Vagina (tissue), 2 donors: ENCODE measurements around the gene PTPRN2. TPM values are rescaled to one million over a fixed set of nuclear protein-coding genes. Genes with fewer than 3 reads are reported as not detected.

Experiments used
- DNase-seq, 2 donors: peaks; one replicate each; pipeline ENCODE4 v3.0.0-alpha.2; 2017; ENCODE audit errors: extremely low spot score in 2 of 2
- H3K27ac ChIP-seq: fragments of 200-600 bp; sonication (generic); one replicate; pipeline ENCODE4 v1.5.1; 2019
- H3K27me3 ChIP-seq: fragments of 200-600 bp; sonication (generic); one replicate; pipeline ENCODE4 v1.5.1; 2019
- H3K36me3 ChIP-seq, 2 donors: fragments of 200-600 bp; sonication (generic); one replicate each; pipeline ENCODE4 v1.5.1; 2017 to 2019
- H3K4me1 ChIP-seq: fragments of 200-600 bp; sonication (generic); one replicate; pipeline ENCODE4 v1.5.1; 2019
- H3K4me3 ChIP-seq, 2 donors: fragments of 200-600 bp; sonication (generic); 1 replicate in 1 of 2; 2 replicates in 1 of 2; pipeline ENCODE4 v1.5.1; 2016 to 2019
- H3K9me3 ChIP-seq: fragments of 200-600 bp; sonication (generic); one replicate; pipeline ENCODE4 v1.5.1; 2019
- POLR2A ChIP-seq, 2 donors: fragments of 450-650 bp; IDR thresholded peaks; one replicate each; pipeline ENCODE4 v1.6.1; 2017; ENCODE audit warnings: antibody characterized with exemption in 2 of 2, mild to moderate bottlenecking in 2 of 2, moderate library complexity in 2 of 2
- POLR2AphosphoS5 ChIP-seq, 2 donors: sonication (generic); formaldehyde crosslinking; IDR thresholded peaks; one replicate each; pipeline ENCODE4 v1.9.0; 2017; ENCODE audit warnings: antibody characterized with exemption in 2 of 2, mild to moderate bottlenecking in 2 of 2, low read depth in 1 of 2; ENCODE audit not compliant: insufficient read depth in 1 of 2
- intact Hi-C: fragments of 100-400 bp; cut with DNase I; formaldehyde crosslinking; loops from one replicate; pipeline ENCODE4 v1.15.1; 2023
- total RNA-seq: library from RNA; depleted of rRNA; stranded (reverse); fragments of >200 nt; gene quantifications from one replicate; pipeline ENCODE4 v1.2.3, GENCODE V29; 2016
- TF ChIP-seq, protein P1 (sequence below), 3 experiments: fragments of 450-650 bp in 2 of 3; fragments of 200-600 bp in 1 of 3; sonication (generic) in 1 of 3; IDR thresholded peaks; one replicate each; pipeline ENCODE4 v1.5.1; 2017 to 2019; ENCODE audit warnings: antibody characterized with exemption in 3 of 3, mild to moderate bottlenecking in 2 of 3, moderate library complexity in 2 of 3

Gene PTPRN2
- total RNA-seq, 1 donor from 2014 or later, result 7.4 TPM

DNA sequence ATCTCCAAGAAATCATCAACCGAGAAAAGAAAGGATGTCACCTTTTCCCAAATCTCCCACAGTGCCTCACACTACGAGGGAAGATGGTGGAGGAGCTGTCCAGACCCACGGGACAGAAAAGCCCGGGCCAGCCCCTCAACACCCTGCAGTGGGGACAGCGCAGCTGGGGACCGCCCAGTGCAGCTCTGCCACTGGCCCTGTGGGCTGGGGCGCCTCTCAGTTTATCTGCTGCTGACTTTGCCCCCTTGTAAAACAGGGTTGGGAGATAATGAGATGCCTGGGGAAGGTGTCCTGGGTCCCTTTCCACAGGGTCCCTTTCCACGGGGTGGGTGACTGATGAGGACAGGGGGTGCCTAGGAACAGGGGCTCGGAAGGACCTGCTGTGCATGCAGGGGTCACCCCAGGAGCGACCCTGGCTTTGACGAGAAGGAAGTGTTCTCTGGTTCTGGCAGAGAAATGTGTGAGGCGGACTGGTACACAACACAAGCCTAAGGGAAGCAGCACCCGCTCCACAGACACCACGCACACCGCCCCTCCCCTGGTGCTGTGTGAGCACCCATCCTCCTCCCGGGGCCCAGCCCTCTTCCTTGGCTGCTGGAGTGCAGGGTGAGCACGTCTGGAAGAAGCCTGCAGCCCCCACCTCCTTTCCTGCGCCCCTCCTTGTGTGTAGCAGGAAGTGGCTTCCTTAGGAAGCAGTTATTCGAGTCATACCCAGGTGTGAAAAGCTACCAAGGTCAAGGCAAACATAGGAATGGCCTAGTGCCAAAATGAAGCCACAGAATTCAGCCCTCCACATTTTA, 911.0 kb downstream of the PTPRN2 start:
- Histone ChIP-seq H3K9me3 (no peaks in the 10 kb centered on the region), H3K4me1 (no peaks in the 10 kb centered on the region), H3K27ac (no peak overlapping the region), H3K36me3 (no peaks in the 10 kb centered on the region), H3K4me3 (no peak overlapping the region), H3K27me3 (no peaks in the 10 kb centered on the region)
- peak in 1 of 2 donors; percentile 61 for DNase-seq
- TF ChIP-seq, protein P1, sequence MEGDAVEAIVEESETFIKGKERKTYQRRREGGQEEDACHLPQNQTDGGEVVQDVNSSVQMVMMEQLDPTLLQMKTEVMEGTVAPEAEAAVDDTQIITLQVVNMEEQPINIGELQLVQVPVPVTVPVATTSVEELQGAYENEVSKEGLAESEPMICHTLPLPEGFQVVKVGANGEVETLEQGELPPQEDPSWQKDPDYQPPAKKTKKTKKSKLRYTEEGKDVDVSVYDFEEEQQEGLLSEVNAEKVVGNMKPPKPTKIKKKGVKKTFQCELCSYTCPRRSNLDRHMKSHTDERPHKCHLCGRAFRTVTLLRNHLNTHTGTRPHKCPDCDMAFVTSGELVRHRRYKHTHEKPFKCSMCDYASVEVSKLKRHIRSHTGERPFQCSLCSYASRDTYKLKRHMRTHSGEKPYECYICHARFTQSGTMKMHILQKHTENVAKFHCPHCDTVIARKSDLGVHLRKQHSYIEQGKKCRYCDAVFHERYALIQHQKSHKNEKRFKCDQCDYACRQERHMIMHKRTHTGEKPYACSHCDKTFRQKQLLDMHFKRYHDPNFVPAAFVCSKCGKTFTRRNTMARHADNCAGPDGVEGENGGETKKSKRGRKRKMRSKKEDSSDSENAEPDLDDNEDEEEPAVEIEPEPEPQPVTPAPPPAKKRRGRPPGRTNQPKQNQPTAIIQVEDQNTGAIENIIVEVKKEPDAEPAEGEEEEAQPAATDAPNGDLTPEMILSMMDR (IDR thresholded peaks at IDR 0.05), result no peak
- no peak for TF ChIP-seq POLR2A (IDR thresholded peaks at IDR 0.05)
- no peak for TF ChIP-seq POLR2AphosphoS5 (IDR thresholded peaks at IDR 0.05; ENCODE audit: insufficient read depth in 1 of 2, low read depth in 1 of 2)
- intact Hi-C loops, result no loop called here

GRCh38 chr7:157676001-157676400, 911.6 kb downstream of the PTPRN2 start:
- no peaks in the 10 kb centered on the region for H3K27me3 ChIP-seq

DNA sequence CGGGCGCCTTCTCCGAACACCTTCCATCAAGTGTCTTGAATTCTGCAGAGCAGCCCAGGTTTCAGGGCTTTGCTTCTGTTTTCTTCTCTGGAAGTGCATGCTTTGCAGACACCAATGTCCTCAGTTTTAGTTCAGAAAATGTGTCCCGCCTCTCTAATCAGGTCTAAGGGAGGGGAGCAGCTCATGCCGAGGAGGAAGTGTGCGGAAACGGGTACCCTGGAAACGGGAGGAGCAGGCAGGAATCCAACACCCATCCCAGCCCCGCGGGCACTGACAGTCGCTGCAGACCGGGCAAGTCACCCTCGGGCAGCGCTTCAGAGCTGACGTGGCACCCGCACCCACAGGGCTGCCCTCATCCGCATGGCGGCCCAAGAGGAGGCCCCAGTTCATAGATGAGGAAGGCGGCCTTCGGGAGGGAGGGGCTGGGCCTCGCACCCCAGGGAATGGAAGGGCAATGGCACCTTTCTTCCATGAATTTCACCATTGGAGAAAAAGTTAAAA, 912.1 kb downstream of the PTPRN2 start:
- intact Hi-C loops, result no loop called here
- peak in 1 of 2 donors; percentile 79 for DNase-seq

More at GRCh38 chr7:157676001-157676400, 911.6 kb downstream of the PTPRN2 start:
- intact Hi-C loops, result no loop called here
- Histone ChIP-seq H3K27ac (no peak overlapping the region), H3K4me1 (no peaks in the 10 kb centered on the region), H3K4me3 (no peak overlapping the region), H3K36me3 (no peaks in the 10 kb centered on the region), H3K9me3 (no peaks in the 10 kb centered on the region)
- DNase-seq, result peak in 1 of 2 donors; percentile 84
- TF ChIP-seq, protein P1 (IDR thresholded peaks at IDR 0.05), result no peak
- TF ChIP-seq POLR2A (IDR thresholded peaks at IDR 0.05) (no peak), POLR2AphosphoS5 (IDR thresholded peaks at IDR 0.05; ENCODE audit: insufficient read depth in 1 of 2, low read depth in 1 of 2) (no peak)

GRCh38 chr7:157674715-157675426, 912.8 kb downstream of the PTPRN2 start:
- H3K36me3 ChIP-seq, result no peaks in the 10 kb centered on the region
- no peaks in the 10 kb centered on the region for H3K4me1 ChIP-seq
- TF ChIP-seq POLR2A (IDR thresholded peaks at IDR 0.05), result no peak
- TF ChIP-seq POLR2AphosphoS5 (IDR thresholded peaks at IDR 0.05; ENCODE audit: insufficient read depth in 1 of 2, low read depth in 1 of 2), result no peak
- TF ChIP-seq, protein P1 (IDR thresholded peaks at IDR 0.05), result no peak
- peak in 1 of 2 donors; percentile 58 for DNase-seq
- no peak overlapping the region for H3K4me3 ChIP-seq
- H3K27ac ChIP-seq, result no peak overlapping the region
- no peaks in the 10 kb centered on the region for H3K27me3 ChIP-seq
- no peaks in the 10 kb centered on the region for H3K9me3 ChIP-seq
- intact Hi-C loops, result no loop called here

More for the DNA sequence above, 912.1 kb downstream of the PTPRN2 start:
- no peak overlapping the region for H3K4me3 ChIP-seq
- no peaks in the 10 kb centered on the region for H3K4me1 ChIP-seq
- H3K27ac ChIP-seq, result no peak overlapping the region
- no peaks in the 10 kb centered on the region for H3K36me3 ChIP-seq
- H3K9me3 ChIP-seq, result no peaks in the 10 kb centered on the region
- H3K27me3 ChIP-seq, result no peaks in the 10 kb centered on the region
- TF ChIP-seq, protein P1 (IDR thresholded peaks at IDR 0.05), result no peak
- TF ChIP-seq POLR2A (IDR thresholded peaks at IDR 0.05), result no peak
- no peak for TF ChIP-seq POLR2AphosphoS5 (IDR thresholded peaks at IDR 0.05; ENCODE audit: insufficient read depth in 1 of 2, low read depth in 1 of 2)
